Measurements from ENCODE around the gene MMP20. TPM values are rescaled to one million over a fixed set of nuclear protein-coding genes. Genes with fewer than 3 reads are reported as not detected.

Gene MMP20
- total RNA-seq, 1 experiment from 2014 or later = 0.30 TPM

- ChIA-PET RAD21 (ENCODE audit: low non-redundant PET in 1 of 2, low total read pairs in 2 of 2, uncharacterized antibody in 2 of 2, unreplicated experiment in 2 of 2) (no interaction called here), POLR2A (no interaction called here), CTCF (no interaction called here)
- Histone ChIP-seq H3K36me3 (ENCODE audit: control insufficient read depth in 1 of 2, insufficient read depth in 2 of 2, low read length in 2 of 2) (no peaks in the 10 kb centered on the region), H3K4me2 (ENCODE audit: low read length) (no peak overlapping the region), H3K9me3 (ENCODE audit: control insufficient read depth in 1 of 2, insufficient read depth in 1 of 2, low read depth in 1 of 2, low read length in 2 of 2) (no peaks in the 10 kb centered on the region), H4K20me1 (ENCODE audit: insufficient read depth) (no peaks in the 10 kb centered on the region), H3K9me2 (ENCODE audit: insufficient read depth) (no peaks in the 10 kb centered on the region), H3K4me3 (replicated peaks in 1 of 2; ENCODE audit: low read depth in 1 of 2, low read length in 2 of 2) (no peak overlapping the region), H2AFZ (ENCODE audit: low read depth, low read length, poor library complexity, severe bottlenecking) (no peak overlapping the region), H3K27me3 (ENCODE audit: insufficient read depth, low read length) (no peaks in the 10 kb centered on the region), H3K4me1 (ENCODE audit: control insufficient read depth in 1 of 2, insufficient read depth in 2 of 2, low read length in 2 of 2) (peaks cover 0 to 12% of the 10 kb centered on the region in 2 experiments; a peak in 1 of 4 replicates), H3K9ac (ENCODE audit: low read length) (no peak overlapping the region), H3K79me2 (ENCODE audit: insufficient read depth, low read length) (no peaks in the 10 kb centered on the region), H3K27ac (ENCODE audit: low read depth, low read length) (no peak overlapping the region)
- DNase-seq (ENCODE audit: low read depth, low spot score) = no peak
- intact Hi-C loops (cut with micrococcal nuclease) = no loop called here
- TF ChIP-seq ATF3 (IDR thresholded peaks at IDR 0.05) = no peak
- no peak for TF ChIP-seq CEBPB (IDR thresholded peaks at IDR 0.05; ENCODE audit: low read depth)
- TF ChIP-seq SP1 (IDR thresholded peaks at IDR 0.05; ENCODE audit: low read depth) = no peak
- no peak for TF ChIP-seq MAX (IDR thresholded peaks at IDR 0.05)
- no peak for ATAC-seq
- BruUV-seq (replicated peaks) = no TSS peak
Observed at GRCh38 chr11:102587722-102588121, 37.4 kb downstream of the MMP20 start.

GRCh38 chr11:102583141-102583873, 41.8 kb downstream of the MMP20 start:
- Histone ChIP-seq H3K27me3 (ENCODE audit: insufficient read depth, low read length) (no peaks in the 10 kb centered on the region), H3K9me3 (ENCODE audit: control insufficient read depth in 1 of 2, insufficient read depth in 1 of 2, low read depth in 1 of 2, low read length in 2 of 2) (no peaks in the 10 kb centered on the region), H3K79me2 (ENCODE audit: insufficient read depth, low read length) (no peaks in the 10 kb centered on the region), H3K36me3 (ENCODE audit: control insufficient read depth in 1 of 2, insufficient read depth in 2 of 2, low read length in 2 of 2) (no peaks in the 10 kb centered on the region), H3K9me2 (ENCODE audit: insufficient read depth) (no peaks in the 10 kb centered on the region), H2AFZ (ENCODE audit: low read depth, low read length, poor library complexity, severe bottlenecking) (no peak overlapping the region), H3K27ac (ENCODE audit: low read depth, low read length) (no peak overlapping the region), H3K4me1 (ENCODE audit: control insufficient read depth in 1 of 2, insufficient read depth in 2 of 2, low read length in 2 of 2) (peaks cover 0 to 17% of the 10 kb centered on the region in 2 experiments; a peak in 2 of 4 replicates), H3K4me3 (replicated peaks in 1 of 2; ENCODE audit: low read depth in 1 of 2, low read length in 2 of 2) (no peak overlapping the region), H4K20me1 (ENCODE audit: insufficient read depth) (no peaks in the 10 kb centered on the region), H3K9ac (ENCODE audit: low read length) (no peak overlapping the region), H3K4me2 (ENCODE audit: low read length) (no peak overlapping the region)
- ChIA-PET CTCF (no interaction called here), RAD21 (ENCODE audit: low non-redundant PET in 1 of 2, low total read pairs in 2 of 2, uncharacterized antibody in 2 of 2, unreplicated experiment in 2 of 2) (no interaction called here), POLR2A (no interaction called here)
- intact Hi-C loops (cut with micrococcal nuclease) = no loop called here
- no TSS peak for BruUV-seq (replicated peaks)
- no peak for TF ChIP-seq YY1 (IDR thresholded peaks at IDR 0.05; ENCODE audit: extremely low read depth, insufficient replicate concordance, low read depth, low read length)
- no peak for TF ChIP-seq SIN3A (IDR thresholded peaks at IDR 0.05; ENCODE audit: low read depth)
- no peak for TF ChIP-seq ZFX (IDR thresholded peaks at IDR 0.05)
- no peak for TF ChIP-seq MAX (IDR thresholded peaks at IDR 0.05)
- TF ChIP-seq JUND (IDR thresholded peaks at IDR 0.05) = no peak
- TF ChIP-seq ZBTB33 (IDR thresholded peaks at IDR 0.05; ENCODE audit: extremely low read depth, insufficient replicate concordance, low read length) = no peak
- no peak for TF ChIP-seq ELF1 (IDR thresholded peaks at IDR 0.05; ENCODE audit: borderline replicate concordance, low read depth)
- no peak for TF ChIP-seq EZH2phosphoT487 (IDR thresholded peaks at IDR 0.05; ENCODE audit: borderline replicate concordance)
- no peak for TF ChIP-seq CEBPB (IDR thresholded peaks at IDR 0.05; ENCODE audit: low read depth)
- ATAC-seq = no peak
- no peak for DNase-seq (ENCODE audit: low read depth, low spot score)
